ENCODE results near the gene MSS51.

- TF ChIP-seq POLR2A (IDR thresholded peaks at IDR 0.05; ENCODE audit: low read depth, low read length): no peak
- TF ChIP-seq TAF1 (IDR thresholded peaks at IDR 0.05; ENCODE audit: borderline replicate concordance, low read depth, low read length): no peak
- TF ChIP-seq POLR2AphosphoS5 (IDR thresholded peaks at IDR 0.05; ENCODE audit: low read depth, low read length): no peak
Measured at GRCh38 chr10:73459683-73460314, 26.4 kb upstream of the MSS51 start.

Measured in GM12892 (cell line).